ENCODE results near the gene QSER1.

DNA sequence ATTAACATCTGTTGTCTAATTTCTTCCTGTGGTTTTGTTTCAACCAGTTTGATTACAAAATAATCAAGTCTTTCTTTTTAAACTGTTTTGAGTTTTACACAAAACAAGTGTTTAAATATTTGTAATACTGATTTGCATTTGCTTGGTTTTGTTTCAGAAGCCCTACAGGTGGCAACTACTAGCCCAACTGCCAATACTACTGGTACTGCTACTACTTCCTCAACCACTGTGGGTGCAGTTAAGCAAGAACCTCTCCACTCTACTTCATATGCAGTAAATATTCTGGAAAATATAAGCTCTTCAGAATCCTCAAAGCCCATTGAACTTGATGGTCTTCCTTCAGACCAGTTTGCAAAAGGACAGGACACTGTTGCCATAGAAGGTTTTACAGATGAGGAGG, 61.1 kb downstream of the QSER1 start:
- TF ChIP-seq POLR2A (IDR thresholded peaks at IDR 0.05) = no peak
- TF ChIP-seq, protein P1, sequence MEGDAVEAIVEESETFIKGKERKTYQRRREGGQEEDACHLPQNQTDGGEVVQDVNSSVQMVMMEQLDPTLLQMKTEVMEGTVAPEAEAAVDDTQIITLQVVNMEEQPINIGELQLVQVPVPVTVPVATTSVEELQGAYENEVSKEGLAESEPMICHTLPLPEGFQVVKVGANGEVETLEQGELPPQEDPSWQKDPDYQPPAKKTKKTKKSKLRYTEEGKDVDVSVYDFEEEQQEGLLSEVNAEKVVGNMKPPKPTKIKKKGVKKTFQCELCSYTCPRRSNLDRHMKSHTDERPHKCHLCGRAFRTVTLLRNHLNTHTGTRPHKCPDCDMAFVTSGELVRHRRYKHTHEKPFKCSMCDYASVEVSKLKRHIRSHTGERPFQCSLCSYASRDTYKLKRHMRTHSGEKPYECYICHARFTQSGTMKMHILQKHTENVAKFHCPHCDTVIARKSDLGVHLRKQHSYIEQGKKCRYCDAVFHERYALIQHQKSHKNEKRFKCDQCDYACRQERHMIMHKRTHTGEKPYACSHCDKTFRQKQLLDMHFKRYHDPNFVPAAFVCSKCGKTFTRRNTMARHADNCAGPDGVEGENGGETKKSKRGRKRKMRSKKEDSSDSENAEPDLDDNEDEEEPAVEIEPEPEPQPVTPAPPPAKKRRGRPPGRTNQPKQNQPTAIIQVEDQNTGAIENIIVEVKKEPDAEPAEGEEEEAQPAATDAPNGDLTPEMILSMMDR (IDR thresholded peaks at IDR 0.05) = no peak

All from testis (tissue), 2 donors.